ENCODE data around the gene ETV3.

DNA sequence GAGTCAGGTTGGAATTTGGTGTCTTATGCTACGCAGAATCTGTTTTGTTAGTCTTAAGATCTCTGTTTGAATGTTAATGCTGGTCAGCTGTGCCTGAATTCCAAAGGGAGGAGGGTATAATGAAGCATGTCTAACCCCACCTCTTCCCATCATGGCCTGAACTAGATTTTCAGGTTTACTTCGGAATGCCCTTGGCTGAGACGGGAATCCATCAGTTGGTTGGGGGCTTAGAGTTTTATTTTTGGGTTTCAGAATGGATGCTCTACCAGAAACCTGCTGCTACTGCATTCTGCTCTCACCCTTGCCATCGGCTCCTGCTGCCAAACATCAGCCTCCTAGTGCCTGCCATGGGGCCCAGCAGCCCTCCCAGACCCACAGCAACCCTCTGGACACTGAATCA, 24.1 kb upstream of the ETV3 start:
- TF ChIP-seq ZFP30 (CRISPR knock-in tag; IDR thresholded peaks at IDR 0.05) (no peak), ISL1 (CRISPR knock-in tag; IDR thresholded peaks at IDR 0.05) (no peak), ZNF8 (CRISPR knock-in tag; IDR thresholded peaks at IDR 0.05) (no peak)
- TF ChIP-seq, protein P1, sequence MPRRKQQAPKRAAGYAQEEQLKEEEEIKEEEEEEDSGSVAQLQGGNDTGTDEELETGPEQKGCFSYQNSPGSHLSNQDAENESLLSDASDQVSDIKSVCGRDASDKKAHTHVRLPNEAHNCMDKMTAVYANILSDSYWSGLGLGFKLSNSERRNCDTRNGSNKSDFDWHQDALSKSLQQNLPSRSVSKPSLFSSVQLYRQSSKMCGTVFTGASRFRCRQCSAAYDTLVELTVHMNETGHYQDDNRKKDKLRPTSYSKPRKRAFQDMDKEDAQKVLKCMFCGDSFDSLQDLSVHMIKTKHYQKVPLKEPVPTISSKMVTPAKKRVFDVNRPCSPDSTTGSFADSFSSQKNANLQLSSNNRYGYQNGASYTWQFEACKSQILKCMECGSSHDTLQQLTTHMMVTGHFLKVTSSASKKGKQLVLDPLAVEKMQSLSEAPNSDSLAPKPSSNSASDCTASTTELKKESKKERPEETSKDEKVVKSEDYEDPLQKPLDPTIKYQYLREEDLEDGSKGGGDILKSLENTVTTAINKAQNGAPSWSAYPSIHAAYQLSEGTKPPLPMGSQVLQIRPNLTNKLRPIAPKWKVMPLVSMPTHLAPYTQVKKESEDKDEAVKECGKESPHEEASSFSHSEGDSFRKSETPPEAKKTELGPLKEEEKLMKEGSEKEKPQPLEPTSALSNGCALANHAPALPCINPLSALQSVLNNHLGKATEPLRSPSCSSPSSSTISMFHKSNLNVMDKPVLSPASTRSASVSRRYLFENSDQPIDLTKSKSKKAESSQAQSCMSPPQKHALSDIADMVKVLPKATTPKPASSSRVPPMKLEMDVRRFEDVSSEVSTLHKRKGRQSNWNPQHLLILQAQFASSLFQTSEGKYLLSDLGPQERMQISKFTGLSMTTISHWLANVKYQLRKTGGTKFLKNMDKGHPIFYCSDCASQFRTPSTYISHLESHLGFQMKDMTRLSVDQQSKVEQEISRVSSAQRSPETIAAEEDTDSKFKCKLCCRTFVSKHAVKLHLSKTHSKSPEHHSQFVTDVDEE (CRISPR knock-in tag; IDR thresholded peaks at IDR 0.05): no peak

Data from SK-N-SH treated with all-trans-retinoic acid at 6 μM for 48 hours (cell line).